Frontal cortex (tissue), 4 donors: ENCODE results near the gene COL4A3. TPM values are rescaled to one million over a fixed set of nuclear protein-coding genes. Genes with fewer than 3 reads are reported as not detected.
"Not testable (repeated sequence)": the region's sequence is repeated elsewhere in the genome, so short reads cannot be mapped to it uniquely, and the experiment has no call there.

Experiments
- DNase-seq, 2 donors: peaks; one replicate each; pipeline ENCODE4 v3.0.0; 2012; ENCODE audit warnings: low spot score in 2 of 2
- FAIRE-seq: peaks from 2 replicates; lab custom pipeline; 2012; peaks lifted over from hg19 to GRCh38; lab: Jason Lieb, UNC
- total RNA-seq: library from RNA; depleted of rRNA; stranded (reverse); fragments of >200 nt; gene quantifications from one replicate; pipeline ENCODE4 v1.2.3, GENCODE V29; 2014
- donor health status: control.
- donor health status: control.
- donor health status: control.

Gene COL4A3
- total RNA-seq, 1 donor from 2014 or later, result under 0.01 TPM

DNA sequence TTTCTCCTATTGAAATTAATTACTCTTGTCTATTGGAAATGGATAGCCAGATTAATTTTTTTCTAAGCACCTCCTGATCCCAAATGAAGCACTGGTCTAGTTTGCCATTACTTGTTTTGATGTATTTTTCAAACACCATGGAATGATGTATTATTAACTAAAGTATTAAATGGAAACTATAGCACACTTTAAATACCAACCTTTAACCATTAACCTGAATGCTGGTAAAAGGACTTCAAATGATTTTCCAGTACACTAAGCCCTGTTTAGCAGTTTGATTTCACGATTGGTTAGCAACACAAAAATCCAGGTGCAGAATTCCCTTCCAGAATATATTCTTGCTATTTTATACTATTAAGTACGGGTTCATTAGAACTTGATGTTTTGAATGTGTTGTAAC is 37.3 kb downstream of the COL4A3 start:
- FAIRE-seq (no peak), DNase-seq (no peak)

GRCh38 chr2:227204452-227204851 is 40.0 kb downstream of the COL4A3 start:
- FAIRE-seq (no peak), DNase-seq (no peak)

DNA sequence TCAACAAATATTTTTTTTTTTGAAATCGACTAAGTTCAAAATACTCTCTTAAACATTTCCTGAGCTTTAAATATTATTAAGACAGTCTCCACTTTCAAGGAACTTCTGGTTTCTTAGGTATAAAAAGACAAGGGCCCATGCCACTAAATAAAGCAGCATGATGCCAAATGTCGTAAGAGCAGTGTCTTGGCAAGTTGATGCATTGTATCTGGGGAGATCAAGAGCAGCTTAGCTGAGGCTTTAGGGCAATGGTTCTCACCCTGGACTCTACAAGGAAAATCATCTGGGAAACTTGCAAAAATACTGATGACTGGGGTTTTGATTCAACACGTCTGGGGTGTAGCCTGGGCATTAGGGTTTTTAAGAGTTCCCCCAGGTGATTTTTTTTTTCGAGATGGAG is 41.3 kb downstream of the COL4A3 start:
- no peak for DNase-seq
- no peak for FAIRE-seq

- no peak for DNase-seq
- FAIRE-seq, result no peak
Measured at GRCh38 chr2:227206406-227206805, 42.0 kb downstream of the COL4A3 start.

- DNase-seq (no peak), FAIRE-seq (no peak)
Measured at GRCh38 chr2:227207573-227207972, 43.1 kb downstream of the COL4A3 start.

DNA sequence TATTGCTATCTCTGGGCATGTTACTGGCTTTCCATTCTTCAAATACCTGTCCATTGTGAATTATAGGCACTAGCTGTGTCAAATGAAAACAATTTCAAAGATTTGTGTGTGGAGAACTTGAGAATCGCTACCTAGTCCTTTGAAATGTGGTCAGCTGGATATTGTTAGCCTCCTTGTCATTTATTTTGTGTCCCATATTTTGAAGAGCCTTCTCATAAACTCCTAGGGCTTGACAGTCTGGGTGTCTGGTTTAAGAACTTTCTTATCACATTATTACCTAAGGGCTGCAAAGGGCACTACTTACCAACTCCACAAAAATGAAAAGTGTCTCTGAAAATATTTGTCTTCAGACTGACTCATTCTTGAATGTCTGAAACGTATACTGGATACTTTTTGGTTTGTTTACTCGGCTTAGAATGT is 50.2 kb downstream of the COL4A3 start:
- DNase-seq, result no peak
- FAIRE-seq, result no peak

GRCh38 chr2:227219312-227220105 is 55.1 kb downstream of the COL4A3 start:
- DNase-seq (no peak), FAIRE-seq (no peak)

- no peak for DNase-seq
- no peak for FAIRE-seq
Measured at GRCh38 chr2:227221120-227221519, 56.7 kb downstream of the COL4A3 start.

DNA sequence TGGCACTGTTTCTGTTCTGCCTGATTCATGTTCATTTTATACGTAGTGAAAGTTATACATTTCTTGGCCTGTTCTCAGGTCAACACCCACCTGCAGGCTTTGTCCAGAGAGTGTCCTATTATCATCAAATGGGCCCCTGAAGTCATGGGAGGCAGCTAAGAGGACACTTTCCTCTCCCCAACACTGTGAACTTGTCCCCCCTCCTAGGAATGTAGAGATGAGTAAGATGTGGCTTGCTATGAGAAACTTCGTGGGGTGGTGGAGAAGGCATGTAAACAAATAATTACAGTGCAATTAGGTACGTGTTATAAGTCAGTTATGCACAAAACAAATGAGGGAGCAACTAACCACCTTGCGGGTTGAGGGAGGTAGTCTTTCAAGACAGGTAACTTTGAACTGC is 57.9 kb downstream of the COL4A3 start:
- no peak for FAIRE-seq
- no peak for DNase-seq

- FAIRE-seq, DNase-seq: not testable (repeated sequence)
Measured at GRCh38 chr2:227225641-227226040, 61.2 kb downstream of the COL4A3 start.

DNA sequence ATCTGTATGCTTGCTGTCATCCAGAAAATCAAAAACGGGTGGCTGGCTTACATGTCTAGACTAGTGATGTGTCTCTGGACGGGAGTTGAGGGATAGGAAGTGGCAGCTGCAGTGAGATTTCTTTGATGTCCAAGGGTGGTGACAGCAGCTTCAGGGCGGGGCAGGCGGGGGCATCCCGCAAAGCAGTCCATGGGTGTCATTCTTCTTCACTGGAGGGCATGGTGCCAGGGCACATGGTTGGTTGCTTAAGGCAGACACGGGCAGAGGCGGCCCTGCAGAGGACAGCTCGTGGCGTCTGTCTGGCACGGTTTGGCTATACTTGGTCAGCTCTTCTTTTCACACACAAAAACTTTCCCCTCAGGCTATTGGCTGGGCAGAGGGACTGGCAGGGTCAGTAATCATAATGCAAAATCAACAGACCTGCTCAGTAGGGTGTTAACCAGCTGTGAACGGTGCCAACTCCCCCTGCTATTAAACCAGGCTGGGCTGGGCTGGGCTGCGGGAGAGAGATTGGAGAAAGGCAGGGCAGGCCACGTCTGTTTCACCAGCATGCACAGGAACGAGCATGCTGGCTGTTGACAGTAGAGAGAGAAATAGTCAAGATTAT is 63.7 kb downstream of the COL4A3 start:
- DNase-seq (no peak), FAIRE-seq (no peak)

- FAIRE-seq (no peak), DNase-seq (no peak)
Measured at GRCh38 chr2:227230151-227230550, 65.7 kb downstream of the COL4A3 start.

- FAIRE-seq, result no peak
Measured at GRCh38 chr2:227234429-227234828, 70.0 kb downstream of the COL4A3 start.

GRCh38 chr2:227237786-227238185 is 73.4 kb downstream of the COL4A3 start:
- DNase-seq, result no peak
- no peak for FAIRE-seq

More at GRCh38 chr2:227234429-227234828, 70.0 kb downstream of the COL4A3 start:
- DNase-seq, result no peak

DNA sequence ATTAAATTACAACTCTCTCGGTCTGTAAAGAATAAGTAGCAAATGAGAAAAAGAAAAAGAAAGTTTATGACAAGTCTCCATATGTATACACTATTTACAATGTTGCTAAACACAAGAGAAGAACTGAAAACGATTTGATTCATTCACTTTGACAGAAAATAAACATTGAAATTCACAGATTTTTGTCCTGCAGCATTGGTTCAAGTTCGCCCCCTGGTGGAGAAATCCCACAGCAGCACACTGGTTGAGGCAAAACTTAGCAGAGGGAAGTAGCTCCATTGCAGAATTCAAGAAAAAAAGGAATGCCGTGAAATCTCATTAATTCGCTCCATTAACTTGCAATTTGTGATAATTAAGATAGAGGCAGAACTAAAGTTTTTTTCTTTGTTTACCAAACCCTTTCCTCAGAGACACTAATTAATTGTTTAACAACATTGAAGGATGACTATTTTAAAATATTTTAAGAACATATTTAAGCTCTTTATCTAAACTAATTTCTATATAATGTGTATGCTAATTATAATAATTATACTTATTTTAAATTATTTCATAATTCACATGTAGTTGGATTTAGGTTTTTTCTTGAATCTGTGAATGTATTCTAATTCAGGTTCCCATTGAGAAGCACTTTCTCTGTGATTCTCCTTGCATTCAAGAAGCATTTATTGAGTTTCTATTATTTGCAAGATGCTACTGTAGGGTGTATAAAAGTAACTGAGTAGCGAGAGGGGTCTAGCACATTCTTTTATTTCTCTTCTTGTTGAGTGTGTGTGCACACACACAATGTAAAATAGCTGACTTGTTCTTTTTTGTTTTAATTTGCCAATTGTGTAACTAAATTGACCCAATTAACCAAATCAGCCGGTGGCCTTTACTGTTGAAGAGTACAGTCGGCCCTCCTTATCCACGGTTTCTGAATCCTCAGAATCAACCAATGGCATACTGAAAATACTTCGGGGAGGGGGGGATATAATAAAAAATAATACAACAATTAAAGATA is 74.1 kb downstream of the COL4A3 start:
- peak; percentile 6 to 41 for DNase-seq
- peak; percentile 92 for FAIRE-seq

DNA sequence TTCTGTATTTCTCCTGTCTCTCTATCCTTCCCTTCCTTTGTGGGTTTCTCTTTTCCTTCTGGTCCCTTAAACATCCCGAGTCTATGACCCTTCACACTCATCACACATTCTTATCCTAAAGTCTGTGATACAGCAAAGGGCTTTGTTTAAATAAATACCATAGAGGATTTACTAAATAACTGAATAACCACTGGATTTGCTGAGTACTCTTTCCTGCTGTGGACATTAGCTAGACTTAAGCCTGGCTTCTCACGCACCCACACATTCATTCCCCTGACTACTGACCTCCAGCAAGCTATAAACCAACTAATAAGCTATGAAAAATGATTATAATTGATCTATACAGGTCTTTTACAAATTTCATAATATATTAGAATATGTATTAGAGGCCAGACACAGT is 76.6 kb downstream of the COL4A3 start:
- FAIRE-seq (no peak), DNase-seq (no peak)

- DNase-seq (no peak), FAIRE-seq (no peak)
Measured at GRCh38 chr2:227248876-227249275, 84.5 kb downstream of the COL4A3 start.

DNA sequence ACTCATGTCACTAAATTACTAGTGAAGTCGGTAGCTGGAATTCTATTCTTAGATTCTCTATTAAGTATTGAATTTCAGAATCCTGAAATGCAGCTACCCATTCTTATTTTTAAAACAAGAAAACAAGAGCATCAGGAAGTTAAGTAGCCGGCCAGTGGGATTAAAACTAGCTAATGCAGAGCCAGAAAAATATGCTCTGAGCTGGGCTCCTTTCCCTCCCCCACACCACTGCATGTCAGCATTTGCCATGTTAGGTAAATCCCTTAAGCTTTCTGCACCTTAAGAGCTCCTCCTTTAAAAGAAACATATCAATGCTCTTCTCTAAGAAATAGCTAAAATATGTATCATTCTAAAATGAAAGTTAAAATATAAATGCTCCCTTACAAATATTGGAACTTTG is 88.4 kb downstream of the COL4A3 start:
- DNase-seq, result no peak
- FAIRE-seq, result no peak

GRCh38 chr2:227256605-227257004 is 92.2 kb downstream of the COL4A3 start:
- no peak for FAIRE-seq

DNA sequence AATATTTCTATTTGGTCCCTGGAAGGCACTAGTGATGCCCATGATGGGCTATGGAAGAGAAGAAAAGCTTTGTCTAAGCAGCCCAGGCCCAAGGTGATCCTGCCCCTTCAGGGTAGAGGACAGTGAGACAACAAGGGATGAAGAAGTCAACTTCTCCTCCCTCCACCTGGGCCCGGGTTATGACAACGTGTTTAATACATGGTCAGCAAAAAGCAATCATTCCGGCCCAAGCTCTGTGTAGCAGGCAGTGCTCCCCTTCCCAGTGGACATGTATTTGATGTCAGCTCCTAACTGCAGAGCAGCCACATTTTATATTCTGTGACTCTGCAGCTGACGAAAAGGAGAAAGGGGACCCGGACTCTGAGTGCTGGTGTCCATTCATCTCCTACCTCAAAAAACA is 93.4 kb downstream of the COL4A3 start:
- no peak for DNase-seq
- FAIRE-seq, result no peak

More at GRCh38 chr2:227256605-227257004, 92.2 kb downstream of the COL4A3 start:
- no peak for DNase-seq
